CD4-positive, alpha-beta T cell treated with Interleukin-4 for 1 hour (primary cell): Measurements from ENCODE around the gene FGF18.

Experiments used
- DNase-seq, 2 donors: peaks; one replicate each; pipeline ENCODE4 v3.0.0-alpha.2; 2020 to 2022

Gene FGF18

GRCh38 chr5:171506951-171507350 is 87.5 kb downstream of the FGF18 start:
- no peak for DNase-seq
